Fibroblast of lung (primary cell): ENCODE results near the gene BLOC1S1. TPM values are rescaled to one million over a fixed set of nuclear protein-coding genes. Genes with fewer than 3 reads are reported as not detected.

ENCODE experiments used
- DNase-seq, 2 donors: peaks; one replicate each; pipeline versions ENCODE4 v3.0.0 to v3.0.0-alpha.2; 2010; ENCODE audit warnings: low read depth in 2 of 2
- H2AFZ ChIP-seq: 2 replicates; pipeline ENCODE4 v1.5.1; 2012; ENCODE audit warnings: low read length, control low read depth, inconsistent platforms
- H3K27ac ChIP-seq: 2 replicates; pipeline ENCODE4 v1.5.1; 2011; ENCODE audit warnings: low read length, control low read depth; ENCODE audit not compliant: insufficient read depth
- H3K27me3 ChIP-seq: 2 replicates; pipeline ENCODE4 v1.5.1; 2011; ENCODE audit warnings: mild to moderate bottlenecking, low read length; ENCODE audit not compliant: control insufficient read depth, insufficient read depth
- H3K36me3 ChIP-seq: 2 replicates; pipeline ENCODE4 v1.5.1; 2011; ENCODE audit warnings: low read length; ENCODE audit not compliant: control insufficient read depth, insufficient read depth
- H3K4me1 ChIP-seq: 2 replicates; pipeline ENCODE4 v1.5.1; 2011; ENCODE audit warnings: low read length; ENCODE audit not compliant: control insufficient read depth, insufficient read depth; ENCODE audit errors: extremely low read depth
- H3K4me2 ChIP-seq: 2 replicates; pipeline ENCODE4 v1.5.1; 2011; ENCODE audit warnings: low read length, control low read depth; ENCODE audit not compliant: insufficient read depth; ENCODE audit errors: extremely low read depth
- H3K4me3 ChIP-seq, 4 experiments: fragments of 200-600 bp in 1 of 4; sonication (generic) in 1 of 4; replicated peaks in 1 of 4; 2 replicates each; pipeline ENCODE4 v1.5.1; 2011 to 2016; ENCODE audit warnings: low read length in 4 of 4, low read depth in 3 of 4, mild to moderate bottlenecking in 3 of 4, control low read depth in 2 of 4, inconsistent platforms in 1 of 4, mixed read lengths in 1 of 4; ENCODE audit not compliant: insufficient read depth in 1 of 4; ENCODE audit errors: control extremely low read depth in 1 of 4
- H3K79me2 ChIP-seq: 2 replicates; pipeline ENCODE4 v1.5.1; 2012; ENCODE audit warnings: mild to moderate bottlenecking, low read length, inconsistent platforms; ENCODE audit not compliant: control insufficient read depth, insufficient read depth
- H3K9ac ChIP-seq: 2 replicates; pipeline ENCODE4 v1.5.1; 2011; ENCODE audit warnings: mild to moderate bottlenecking, low read length, control low read depth; ENCODE audit not compliant: insufficient read depth
- H3K9me3 ChIP-seq: 2 replicates; pipeline ENCODE4 v1.5.1; 2012; ENCODE audit warnings: low read depth, low read length; ENCODE audit not compliant: control insufficient read depth, insufficient read depth
- H4K20me1 ChIP-seq: 2 replicates; pipeline ENCODE4 v1.5.1; 2011; ENCODE audit warnings: low read length; ENCODE audit not compliant: control insufficient read depth, insufficient read depth; ENCODE audit errors: extremely low read depth
- EZH2 ChIP-seq: IDR thresholded peaks from 2 replicates; pipeline ENCODE4 v1.5.1; 2012; ENCODE audit warnings: low read length, control low read depth, mild to moderate bottlenecking; ENCODE audit errors: missing control alignments
- polyA plus RNA-seq, 2 donors: library from polyadenylated mRNA; depleted of rRNA in 1 of 2; stranded (reverse) in 1 of 2; unstranded in 1 of 2; fragments of >200 nt; gene quantifications; 2 replicates each; pipeline ENCODE4 v1.2.1, GENCODE V29; 2011 to 2012; ENCODE audit warnings: missing spikeins in 1 of 2
- total RNA-seq: library from RNA; depleted of rRNA; stranded (reverse); fragments of >200 nt; gene quantifications from 2 replicates; pipeline ENCODE4 v1.2.1, GENCODE V29; 2014
- TF ChIP-seq, protein P1 (sequence below), 2 donors: IDR thresholded peaks in 1 of 2; conservative IDR thresholded peaks in 1 of 2; 1 replicate in 1 of 2; 2 replicates in 1 of 2; pipeline ENCODE4 v1.5.1; 2011 to 2012; ENCODE audit warnings: low read length in 2 of 2, control low read depth in 1 of 2, inconsistent platforms in 1 of 2, low read depth in 1 of 2, mild to moderate bottlenecking in 1 of 2

Gene BLOC1S1
- total and polyA plus RNA-seq, 2 donors (not counting 1 experiment from before 2014, with no cell fraction given) = 103 to 163 TPM

- no peaks in the 10 kb centered on the region for H4K20me1 ChIP-seq
- no peak overlapping the region for H3K4me2 ChIP-seq
- no peak overlapping the region for H3K4me3 ChIP-seq
- no peak overlapping the region for H3K9ac ChIP-seq
- DNase-seq = no peak
- no peaks in the 10 kb centered on the region for H3K36me3 ChIP-seq
- TF ChIP-seq, protein P1, sequence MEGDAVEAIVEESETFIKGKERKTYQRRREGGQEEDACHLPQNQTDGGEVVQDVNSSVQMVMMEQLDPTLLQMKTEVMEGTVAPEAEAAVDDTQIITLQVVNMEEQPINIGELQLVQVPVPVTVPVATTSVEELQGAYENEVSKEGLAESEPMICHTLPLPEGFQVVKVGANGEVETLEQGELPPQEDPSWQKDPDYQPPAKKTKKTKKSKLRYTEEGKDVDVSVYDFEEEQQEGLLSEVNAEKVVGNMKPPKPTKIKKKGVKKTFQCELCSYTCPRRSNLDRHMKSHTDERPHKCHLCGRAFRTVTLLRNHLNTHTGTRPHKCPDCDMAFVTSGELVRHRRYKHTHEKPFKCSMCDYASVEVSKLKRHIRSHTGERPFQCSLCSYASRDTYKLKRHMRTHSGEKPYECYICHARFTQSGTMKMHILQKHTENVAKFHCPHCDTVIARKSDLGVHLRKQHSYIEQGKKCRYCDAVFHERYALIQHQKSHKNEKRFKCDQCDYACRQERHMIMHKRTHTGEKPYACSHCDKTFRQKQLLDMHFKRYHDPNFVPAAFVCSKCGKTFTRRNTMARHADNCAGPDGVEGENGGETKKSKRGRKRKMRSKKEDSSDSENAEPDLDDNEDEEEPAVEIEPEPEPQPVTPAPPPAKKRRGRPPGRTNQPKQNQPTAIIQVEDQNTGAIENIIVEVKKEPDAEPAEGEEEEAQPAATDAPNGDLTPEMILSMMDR (conservative IDR thresholded peaks at IDR 0.05 in 1 of 2, IDR thresholded peaks at IDR 0.05 in 1 of 2; ENCODE audit: low read depth in 1 of 2, low read length in 2 of 2) = no peak
- no peak for TF ChIP-seq EZH2
- no peaks in the 10 kb centered on the region for H3K79me2 ChIP-seq
- no peaks in the 10 kb centered on the region for H3K4me1 ChIP-seq
- no peaks in the 10 kb centered on the region for H3K9me3 ChIP-seq
- no peaks in the 10 kb centered on the region for H3K27me3 ChIP-seq
- no peak overlapping the region for H3K27ac ChIP-seq
- no peak overlapping the region for H2AFZ ChIP-seq
Measured at GRCh38 chr12:55671746-55672145, 44.1 kb upstream of the BLOC1S1 start.

- Histone ChIP-seq H3K27ac (no peak overlapping the region), H3K36me3 (no peaks in the 10 kb centered on the region), H3K4me1 (no peaks in the 10 kb centered on the region), H3K4me3 (no peak overlapping the region), H3K4me2 (no peak overlapping the region), H3K9me3 (no peaks in the 10 kb centered on the region), H2AFZ (no peak overlapping the region), H4K20me1 (no peaks in the 10 kb centered on the region), H3K79me2 (no peaks in the 10 kb centered on the region), H3K27me3 (no peaks in the 10 kb centered on the region), H3K9ac (no peak overlapping the region)
- no peak for TF ChIP-seq EZH2
- TF ChIP-seq, protein P1 (conservative IDR thresholded peaks at IDR 0.05 in 1 of 2, IDR thresholded peaks at IDR 0.05 in 1 of 2; ENCODE audit: low read depth in 1 of 2, low read length in 2 of 2) = no peak
- DNase-seq = no peak
Measured at GRCh38 chr12:55673638-55674037, 42.2 kb upstream of the BLOC1S1 start.

GRCh38 chr12:55675666-55676065 is 40.2 kb upstream of the BLOC1S1 start:
- DNase-seq = no peak
- no peak overlapping the region for H3K9ac ChIP-seq
- H3K79me2 ChIP-seq = no peaks in the 10 kb centered on the region
- no peak for TF ChIP-seq EZH2
- TF ChIP-seq, protein P1 (conservative IDR thresholded peaks at IDR 0.05 in 1 of 2, IDR thresholded peaks at IDR 0.05 in 1 of 2; ENCODE audit: low read depth in 1 of 2, low read length in 2 of 2) = no peak
- no peaks in the 10 kb centered on the region for H3K27me3 ChIP-seq
- no peak overlapping the region for H3K27ac ChIP-seq
- H3K4me2 ChIP-seq = no peak overlapping the region
- H3K9me3 ChIP-seq = no peaks in the 10 kb centered on the region
- no peaks in the 10 kb centered on the region for H3K36me3 ChIP-seq
- H2AFZ ChIP-seq = no peak overlapping the region
- H3K4me3 ChIP-seq = no peak overlapping the region
- no peaks in the 10 kb centered on the region for H4K20me1 ChIP-seq
- H3K4me1 ChIP-seq = no peaks in the 10 kb centered on the region
